ENCODE measurements around the gene OR6A2. TPM values are rescaled to one million over a fixed set of nuclear protein-coding genes. Genes with fewer than 3 reads are reported as not detected.

The OR6A2 gene
- total and polyA plus RNA-seq, 10 of the 15 experiments (the other 5 are each of a cell fraction or from before 2014, with no cell fraction given) = 0.04 to 0.17 TPM; not detected in 8

DNA sequence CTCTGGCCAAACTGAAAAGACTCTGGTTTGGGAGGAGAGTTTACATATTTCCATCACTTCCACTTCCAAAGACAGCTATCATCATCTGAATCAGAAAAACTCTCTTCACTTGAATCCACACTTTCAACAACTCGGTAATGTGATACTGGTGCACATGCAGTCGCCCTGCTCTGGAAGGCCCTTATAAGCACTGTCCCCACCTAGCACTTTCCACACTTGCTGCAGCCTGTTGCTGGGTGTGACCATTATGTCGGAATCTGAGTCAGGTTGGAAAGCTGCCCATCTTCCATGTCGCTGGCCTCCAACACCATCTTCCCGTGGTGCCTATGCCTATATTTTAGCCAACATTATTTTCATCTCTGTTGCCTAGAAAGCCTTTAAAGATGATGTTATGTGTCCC, 44.9 kb upstream of the OR6A2 start (continued):
- TF ChIP-seq RELB (IDR thresholded peaks at IDR 0.05; ENCODE audit: low read depth) (no peak), RBBP5 (conservative IDR thresholded peaks at IDR 0.05) (no peak), RB1 (IDR thresholded peaks at IDR 0.05; ENCODE audit: borderline replicate concordance) (no peak), SP1 (IDR thresholded peaks at IDR 0.05; ENCODE audit: low read depth, low read length) (no peak), SMC3 (IDR thresholded peaks at IDR 0.05; ENCODE audit: borderline replicate concordance, low read length) (no peak)

GRCh38 chr11:6843670-6844069, 44.2 kb upstream of the OR6A2 start:
- intact Hi-C loops (cut with micrococcal nuclease; ENCODE audit: unreplicated experiment) = no loop called here
- ChIA-PET POLR2A (no interaction called here), RAD21 (ENCODE audit: unreplicated experiment) (no interaction called here), SMC1A (ENCODE audit: uncharacterized antibody, unreplicated experiment) (interaction anchor here (1.7 kb wide), 1 partner anchor 10 kb away, joined by 4 read pairs; no protein-coding TSS in a partner anchor), CTCF (interaction anchor here (0.6 to 0.9 kb wide), 2 partner anchors 31 to 54 kb away, joined by 3 read pairs; no protein-coding TSS in a partner anchor)
- FAIRE-seq (no peak), ATAC-seq (no peak), DNase-seq (ENCODE audit: low read depth, low spot score) (no peak)
- TF ChIP-seq STAT3 (IDR thresholded peaks at IDR 0.05; ENCODE audit: low read depth, low read length) (no peak), CBX3 (IDR thresholded peaks at IDR 0.05; ENCODE audit: borderline replicate concordance, low read depth) (no peak), ATF3 (IDR thresholded peaks at IDR 0.05; ENCODE audit: borderline replicate concordance, extremely low read depth, low read depth, low read length) (no peak), RFX5 (IDR thresholded peaks at IDR 0.05; ENCODE audit: low read depth, low read length) (no peak), ZNF207 (IDR thresholded peaks at IDR 0.05; ENCODE audit: borderline replicate concordance) (no peak), SIN3A (IDR thresholded peaks at IDR 0.05; ENCODE audit: low read depth, low read length) (no peak), ZBTB33 (IDR thresholded peaks at IDR 0.05) (no peak), POLR2AphosphoS2 (IDR thresholded peaks at IDR 0.05; ENCODE audit: low read depth, low read length) (no peak), KLF5 (IDR thresholded peaks at IDR 0.05; ENCODE audit: partially characterized antibody) (no peak), FOS (IDR thresholded peaks at IDR 0.05; ENCODE audit: borderline replicate concordance, extremely low read depth, insufficient read length) (no peak)
- Histone ChIP-seq H3K4me3 (no peak overlapping the region), H3K36me3 (ENCODE audit: control insufficient read depth in 2 of 2, insufficient read depth in 2 of 2, low read length in 1 of 2) (no peaks in the 10 kb centered on the region), H3K27ac (ENCODE audit: control insufficient read depth, insufficient read depth) (no peak overlapping the region), H3K4me2 (ENCODE audit: control insufficient read depth, insufficient read depth) (no peak overlapping the region), H3K4me1 (ENCODE audit: control insufficient read depth, insufficient read depth, low read length) (no peaks in the 10 kb centered on the region), H4K20me1 (ENCODE audit: control insufficient read depth, insufficient read depth) (no peaks in the 10 kb centered on the region), H3K9ac (ENCODE audit: control insufficient read depth, insufficient read depth, low read length) (no peak overlapping the region), H2AFZ (ENCODE audit: control insufficient read depth, low read depth, low read length) (no peak overlapping the region), H3K79me2 (ENCODE audit: control insufficient read depth, insufficient read depth, low read length) (no peaks in the 10 kb centered on the region), H3K9me3 (replicated peaks; ENCODE audit: control insufficient read depth, insufficient read depth, low read length) (no peaks in the 10 kb centered on the region), H3K27me3 (replicated peaks in 1 of 2; ENCODE audit: control insufficient read depth in 2 of 2, insufficient read depth in 2 of 2, low read length in 1 of 2) (no peaks in the 10 kb centered on the region; a peak in 1 of 4 replicates)
- in situ Hi-C loops (cut with MboI) = no loop called here
- no TSS peak for BruUV-seq (replicated peaks)
- WGBS (ENCODE audit: insufficient coverage, insufficient replicate concordance, low lambda C conversion rate, missing lambda C conversion rate) = 36% methylated on average over 2 of the region's 2 CpGs
